ENCODE results near the gene TMEM132A. TPM values are rescaled to one million over a fixed set of nuclear protein-coding genes. Genes with fewer than 3 reads are reported as not detected.

TMEM132A gene
- total and polyA plus RNA-seq, 2 of the 13 experiments (the other 11 are each of a cell fraction or from before 2014, with no cell fraction given): 11.1 to 32.9 TPM

- TF ChIP-seq RBM39 (IDR thresholded peaks at IDR 0.05; ENCODE audit: low read depth, low read length, poor library complexity, severe bottlenecking): no peak
- TF ChIP-seq GMEB2 (CRISPR knock-in tag; IDR thresholded peaks at IDR 0.05; ENCODE audit: low read depth): no peak
- TF ChIP-seq ZBTB8A (CRISPR knock-in tag; IDR thresholded peaks at IDR 0.05; ENCODE audit: borderline replicate concordance, low read depth): peak; percentile 79; the same call in 1 of the 2 replicates
- no peak for TF ChIP-seq CREB3 (CRISPR knock-in tag; IDR thresholded peaks at IDR 0.05)
- 0 out of 2 replicates have a peak, but pooled peaks have one; percentile 43 for TF ChIP-seq ARNTL (CRISPR knock-in tag; IDR thresholded peaks at IDR 0.05)
- TF ChIP-seq CSRNP1 (CRISPR knock-in tag; IDR thresholded peaks at IDR 0.05): peak; percentile 88; the same call in 1 of the 2 replicates
- TF ChIP-seq SOX6 (IDR thresholded peaks at IDR 0.05): no peak
- TF ChIP-seq SOX6 (CRISPR knock-in tag; IDR thresholded peaks at IDR 0.05): no peak; the same call in 1 of the 2 replicates
- TF ChIP-seq ZNF30 (CRISPR knock-in tag; IDR thresholded peaks at IDR 0.05): no peak
- 0 out of 2 replicates have a peak, but pooled peaks have one; percentile 40 for TF ChIP-seq BCL6 (CRISPR knock-in tag; IDR thresholded peaks at IDR 0.05)
- TF ChIP-seq MAFF (IDR thresholded peaks at IDR 0.05; ENCODE audit: low read depth, low read length): no peak
- no peak for TF ChIP-seq ZFP82 (CRISPR knock-in tag; IDR thresholded peaks at IDR 0.05; ENCODE audit: borderline replicate concordance)
- peak; percentile 42; the same call in 1 of the 2 replicates for TF ChIP-seq THAP9 (CRISPR knock-in tag; IDR thresholded peaks at IDR 0.05; ENCODE audit: borderline replicate concordance)
- peak; percentile 87 for TF ChIP-seq ZNF891 (CRISPR knock-in tag; IDR thresholded peaks at IDR 0.05)
- no peak; the same call in 1 of the 2 replicates for TF ChIP-seq KDM4B (CRISPR knock-in tag; IDR thresholded peaks at IDR 0.05)
- TF ChIP-seq NR0B2 (CRISPR knock-in tag; IDR thresholded peaks at IDR 0.05): 0 out of 2 replicates have a peak, but pooled peaks have one; percentile 72
- TF ChIP-seq ZNF230 (CRISPR knock-in tag; IDR thresholded peaks at IDR 0.05): no peak; the same call in 1 of the 2 replicates
- 0 out of 2 replicates have a peak, but pooled peaks have one; percentile 50 for TF ChIP-seq ZNF770 (CRISPR knock-in tag; IDR thresholded peaks at IDR 0.05)
Measured at GRCh38 chr11:60906132-60906972, 17.9 kb upstream of the TMEM132A start, which contains the start of gene PRPF19 (continued).
